Amygdala (tissue), 56 donors: ENCODE data around the gene TIAL1.
"Not testable (repeated sequence)": the region's sequence is repeated elsewhere in the genome, so short reads cannot be mapped to it uniquely, and the experiment has no call there.

Source experiments
- DNase-seq, 56 donors: peaks; one replicate each; lab custom pipeline; 2025; lab: John Stamatoyannopoulos, UW

TIAL1 gene

GRCh38 chr10:119616882-119617570, 20.3 kb upstream of the TIAL1 start:
- DNase-seq = no peak

GRCh38 chr10:119614686-119615085, 17.9 kb upstream of the TIAL1 start:
- no peak for DNase-seq

- DNase-seq = no peak
Observed at GRCh38 chr10:119613741-119614140, 17.0 kb upstream of the TIAL1 start.

- no peak for DNase-seq
Observed at GRCh38 chr10:119611433-119611832, 14.7 kb upstream of the TIAL1 start.

- DNase-seq = no peak
Observed at GRCh38 chr10:119609516-119609915, 12.8 kb upstream of the TIAL1 start.

GRCh38 chr10:119608316-119609155, 11.8 kb upstream of the TIAL1 start:
- DNase-seq = peak in 31 of 56 donors; percentile 2 to 64 (median 21)

- no peak for DNase-seq
Observed at GRCh38 chr10:119604468-119604867, 7.7 kb upstream of the TIAL1 start.

- DNase-seq = peak in 1 of 56 donors; percentile 4
Observed at GRCh38 chr10:119602241-119603095, 5.7 kb upstream of the TIAL1 start.

GRCh38 chr10:119598397-119598796, 1.6 kb upstream of the TIAL1 start:
- no peak for DNase-seq

- DNase-seq = no peak
Observed at GRCh38 chr10:119597405-119598186, 832 bp upstream of the TIAL1 start.

GRCh38 chr10:119595676-119596515, 868 bp downstream of the TIAL1 start:
- peak in 34 of 56 donors; percentile 11 to 80 (median 52) for DNase-seq

GRCh38 chr10:119595134-119595675, 1.6 kb downstream of the TIAL1 start:
- DNase-seq = no peak

- no peak for DNase-seq
Observed at GRCh38 chr10:119588071-119588470, 8.7 kb downstream of the TIAL1 start.

GRCh38 chr10:119578355-119578754, 18.4 kb downstream of the TIAL1 start:
- no peak for DNase-seq

GRCh38 chr10:119575991-119576390, 20.8 kb downstream of the TIAL1 start:
- no peak for DNase-seq

GRCh38 chr10:119575506-119575905, 21.3 kb downstream of the TIAL1 start:
- no peak for DNase-seq

GRCh38 chr10:119567978-119568377, 28.8 kb downstream of the TIAL1 start:
- DNase-seq = no peak

- no peak for DNase-seq
Observed at GRCh38 chr10:119562097-119562496, 34.7 kb downstream of the TIAL1 start.

GRCh38 chr10:119559511-119559910, 37.3 kb downstream of the TIAL1 start:
- DNase-seq = not testable (repeated sequence)
